Activated CD4-positive, alpha-beta T cell treated with anti-CD3 and anti-CD28 coated beads for 36 hours (primary cell): ENCODE measurements around the gene TMUB2. TPM values are rescaled to one million over a fixed set of nuclear protein-coding genes. Genes with fewer than 3 reads are reported as not detected.

ENCODE experiments used
- ATAC-seq: fragments of 200-7000 bp; cut with Tn5 transposase; one replicate; pipeline ENCODE4 v1.10.0; 2021; ENCODE audit warnings: mild to moderate bottlenecking, moderate library complexity
- CTCF ChIA-PET: fragments of 350-600 bp; sonication (Branson Sonifier 250); formaldehyde crosslinking; loops from one replicate; lab custom pipeline; 2021; ENCODE audit warnings: antibody characterized with exemption; lab: Charles Lee
- POLR2A ChIA-PET: fragments of 350-600 bp; sonication (Branson Sonifier 250); formaldehyde crosslinking; loops from one replicate; lab custom pipeline; 2021; ENCODE audit warnings: antibody characterized with exemption, inconsistent platforms; lab: Charles Lee
- DNase-seq: peaks from one replicate; pipeline ENCODE4 v3.0.0-alpha.2; 2020
- H3K27ac Mint-ChIP-seq: one replicate; pipeline ENCODE4 v1.8.0; 2021; ENCODE audit warnings: mixed read lengths
- H3K27me3 Mint-ChIP-seq: one replicate; pipeline ENCODE4 v1.8.0; 2021; ENCODE audit warnings: mixed read lengths
- H3K36me3 Mint-ChIP-seq: one replicate; pipeline ENCODE4 v1.8.0; 2021; ENCODE audit warnings: low read depth, mixed read lengths
- H3K4me1 Mint-ChIP-seq: one replicate; pipeline ENCODE4 v1.8.0; 2021; ENCODE audit warnings: mixed read lengths
- H3K4me3 Mint-ChIP-seq: one replicate; pipeline ENCODE4 v1.8.0; 2021; ENCODE audit warnings: mild to moderate bottlenecking, moderate library complexity, mixed read lengths
- H3K9me3 Mint-ChIP-seq: one replicate; pipeline ENCODE4 v1.8.0; 2021; ENCODE audit warnings: low read depth, mixed read lengths
- intact Hi-C, 2 experiments: fragments of 100-400 bp; cut with DNase I in 1 of 2; cut with micrococcal nuclease in 1 of 2; formaldehyde crosslinking; loops; one replicate each; pipeline versions ENCODE4 v1.14.2 to v1.15.1; 2022 to 2024; cut with DNase I, micrococcal nuclease
- total RNA-seq, 2 experiments: library from RNA; stranded (reverse); gene quantifications; one replicate each; pipeline ENCODE4 v1.2.3, GENCODE V29; 2021

The TMUB2 gene
- total RNA-seq, 2 experiments from 2014 or later, result 19.8 to 20.3 TPM

GRCh38 chr17:44155488-44155887, 31.3 kb upstream of the TMUB2 start:
- ChIA-PET CTCF (interaction anchor here (1.3 kb wide), 1 partner anchor 13 kb away, joined by 3 read pairs; no protein-coding TSS in a partner anchor), POLR2A (no interaction called here)
- H3K27ac Mint-ChIP-seq, result no peak overlapping the region
- intact Hi-C loops, result no loop called here
- peaks cover 22% of the 10 kb centered on the region for H3K36me3 Mint-ChIP-seq
- ATAC-seq (no peak), DNase-seq (no peak)
- no peaks in the 10 kb centered on the region for H3K27me3 Mint-ChIP-seq
- no peak overlapping the region for H3K4me3 Mint-ChIP-seq
- H3K9me3 Mint-ChIP-seq, result no peaks in the 10 kb centered on the region
- H3K4me1 Mint-ChIP-seq, result peaks cover 4% of the 10 kb centered on the region

GRCh38 chr17:44159519-44160210, 27.1 kb upstream of the TMUB2 start:
- Mint-ChIP-seq H3K4me3 (no peak overlapping the region), H3K4me1 (peaks cover 4% of the 10 kb centered on the region), H3K36me3 (peaks cover 10% of the 10 kb centered on the region), H3K9me3 (no peaks in the 10 kb centered on the region), H3K27me3 (no peaks in the 10 kb centered on the region), H3K27ac (no peak overlapping the region)
- DNase-seq, result peak; percentile 44
- ChIA-PET CTCF (interaction anchor here (0.9 to 2.0 kb wide), 3 partner anchors 8 to 11 kb away, joined by 3 to 8 read pairs (median 4); no protein-coding TSS in a partner anchor), POLR2A (no interaction called here)
- peak; percentile 60 for ATAC-seq
- intact Hi-C loops, result no loop called here

- no peaks in the 10 kb centered on the region for H3K9me3 Mint-ChIP-seq
- H3K27me3 Mint-ChIP-seq, result no peaks in the 10 kb centered on the region
- no peaks in the 10 kb centered on the region for H3K36me3 Mint-ChIP-seq
- ATAC-seq (no peak), DNase-seq (no peak)
- CTCF ChIA-PET, result no interaction called here
- POLR2A ChIA-PET, result no interaction called here
- intact Hi-C loops, result no loop called here
- no peak overlapping the region for H3K27ac Mint-ChIP-seq
- H3K4me1 Mint-ChIP-seq, result peaks cover 11% of the 10 kb centered on the region
- H3K4me3 Mint-ChIP-seq, result no peak overlapping the region
These were observed 22.3 kb upstream of the TMUB2 start for GRCh38 chr17:44164476-44164875.

GRCh38 chr17:44167181-44167861, 19.5 kb upstream of the TMUB2 start:
- ATAC-seq (no peak), DNase-seq (no peak)
- Mint-ChIP-seq H3K36me3 (no peaks in the 10 kb centered on the region), H3K27me3 (no peaks in the 10 kb centered on the region), H3K4me1 (peaks cover 8% of the 10 kb centered on the region), H3K27ac (no peak overlapping the region), H3K9me3 (no peaks in the 10 kb centered on the region), H3K4me3 (no peak overlapping the region)
- intact Hi-C loops, result no loop called here
- ChIA-PET POLR2A (interaction anchor here (0.8 kb wide), 1 partner anchor 23 kb away, joined by 3 read pairs; no protein-coding TSS in a partner anchor), CTCF (interaction anchor here (0.8 to 2.0 kb wide), 12 partner anchors 9 to 509 kb away, joined by 3 to 15 read pairs (median 4); partner anchors contain the start of gene HDAC5)

GRCh38 chr17:44170135-44170498, 16.7 kb upstream of the TMUB2 start:
- peaks cover 8% of the 10 kb centered on the region for H3K4me1 Mint-ChIP-seq
- CTCF ChIA-PET, result no interaction called here

GRCh38 chr17:44170499-44171201, 16.1 kb upstream of the TMUB2 start, which contains the start of gene ASB16:
Gene ASB16, plus strand, starts transcription at chr17:44170704. Its CDS starts 86 bp downstream, at chr17:44170790.
- CTCF ChIA-PET, result no interaction called here
- DNase-seq (no peak), ATAC-seq (no peak)
- Mint-ChIP-seq H3K36me3 (peaks cover 3% of the 10 kb centered on the region), H3K4me3 (no peak within 1 kb of the TSS), H3K27ac (no peak within 1 kb of the TSS), H3K4me1 (peaks cover 8% of the 10 kb centered on the region), H3K9me3 (no peaks in the 10 kb centered on the region), H3K27me3 (no peaks in the 10 kb centered on the region)
- intact Hi-C loops, result no loop called here
- POLR2A ChIA-PET, result no interaction called here

More at GRCh38 chr17:44170135-44170498, 16.7 kb upstream of the TMUB2 start:
- Mint-ChIP-seq H3K9me3 (no peaks in the 10 kb centered on the region), H3K4me3 (no peak overlapping the region), H3K27ac (no peak overlapping the region), H3K36me3 (no peaks in the 10 kb centered on the region), H3K27me3 (no peaks in the 10 kb centered on the region)
- POLR2A ChIA-PET, result no interaction called here
- intact Hi-C loops, result no loop called here
- ATAC-seq (no peak), DNase-seq (no peak)

- no peak overlapping the region for H3K27ac Mint-ChIP-seq
- H3K9me3 Mint-ChIP-seq, result no peaks in the 10 kb centered on the region
These were observed 14.8 kb upstream of the TMUB2 start for GRCh38 chr17:44171931-44172455.

GRCh38 chr17:44174427-44174826, 12.3 kb upstream of the TMUB2 start:
- ATAC-seq (no peak), DNase-seq (no peak)
- CTCF ChIA-PET, result interaction anchor here (0.7 to 1.4 kb wide), 2 partner anchors 11 to 192 kb away, joined by 3 read pairs; no protein-coding TSS in a partner anchor
- Mint-ChIP-seq H3K36me3 (peaks cover 4% of the 10 kb centered on the region), H3K4me1 (no peaks in the 10 kb centered on the region), H3K27ac (no peak overlapping the region), H3K9me3 (no peaks in the 10 kb centered on the region), H3K4me3 (no peak overlapping the region), H3K27me3 (no peaks in the 10 kb centered on the region)
- intact Hi-C loops, result no loop called here
- POLR2A ChIA-PET, result no interaction called here

More at GRCh38 chr17:44171931-44172455, 14.8 kb upstream of the TMUB2 start:
- H3K4me1 Mint-ChIP-seq, result peaks cover 8% of the 10 kb centered on the region
- no peaks in the 10 kb centered on the region for H3K27me3 Mint-ChIP-seq
- intact Hi-C loops, result no loop called here
- no peak for DNase-seq
- ChIA-PET CTCF (interaction anchor here (0.6 to 1.0 kb wide), 5 partner anchors 21 to 173 kb away, joined by 3 to 7 read pairs (median 4); partner anchors contain the start of gene GRN), POLR2A (no interaction called here)
- H3K4me3 Mint-ChIP-seq, result no peak overlapping the region
- H3K36me3 Mint-ChIP-seq, result peaks cover 4% of the 10 kb centered on the region
- ATAC-seq, result no peak

- ATAC-seq (peak; percentile 55), DNase-seq (no peak)
- no peak overlapping the region for H3K27ac Mint-ChIP-seq
- H3K9me3 Mint-ChIP-seq, result no peaks in the 10 kb centered on the region
- no peak overlapping the region for H3K4me3 Mint-ChIP-seq
- POLR2A ChIA-PET, result no interaction called here
- no peaks in the 10 kb centered on the region for H3K4me1 Mint-ChIP-seq
- H3K36me3 Mint-ChIP-seq, result peaks cover 4% of the 10 kb centered on the region
- no peaks in the 10 kb centered on the region for H3K27me3 Mint-ChIP-seq
- intact Hi-C loops, result no loop called here
- CTCF ChIA-PET, result interaction anchor here (1.2 kb wide), 1 partner anchor 25 kb away, joined by 4 read pairs; no protein-coding TSS in a partner anchor
These were observed 10.5 kb upstream of the TMUB2 start for GRCh38 chr17:44176257-44176656.

- POLR2A ChIA-PET, result no interaction called here
These were observed 9.9 kb upstream of the TMUB2 start for GRCh38 chr17:44176671-44177501.

More at GRCh38 chr17:44176671-44177501, 9.9 kb upstream of the TMUB2 start:
- Mint-ChIP-seq H3K4me3 (no peak overlapping the region), H3K27ac (no peak overlapping the region), H3K27me3 (no peaks in the 10 kb centered on the region), H3K36me3 (peaks cover 9% of the 10 kb centered on the region), H3K9me3 (no peaks in the 10 kb centered on the region), H3K4me1 (peaks cover 3% of the 10 kb centered on the region)
- CTCF ChIA-PET, result interaction anchor here (1.2 kb wide), 1 partner anchor 26 kb away, joined by 4 read pairs; no protein-coding TSS in a partner anchor
- intact Hi-C loops, result no loop called here
- ATAC-seq, result no peak
- no peak for DNase-seq
